ENCODE results near the gene ANKRD13B. TPM values are rescaled to one million over a fixed set of nuclear protein-coding genes. Genes with fewer than 3 reads are reported as not detected.

Gene ANKRD13B
- total RNA-seq, 1 donor from 2014 or later: 27.5 TPM

- no peaks in the 10 kb centered on the region for H3K27me3 Mint-ChIP-seq
- TF ChIP-seq CTCF (IDR thresholded peaks at IDR 0.05; ENCODE audit: unreplicated experiment): peak; percentile 75
- H3K4me3 Mint-ChIP-seq (ENCODE audit: low read depth): no peak overlapping the region
- peaks cover 11% of the 10 kb centered on the region for H3K4me1 Mint-ChIP-seq (ENCODE audit: low read depth)
- peak; percentile 57 for DNase-seq (ENCODE audit: low spot score, unreplicated experiment)
- no peaks in the 10 kb centered on the region for H3K9me3 Mint-ChIP-seq (ENCODE audit: low read depth)
- H3K36me3 Mint-ChIP-seq (ENCODE audit: insufficient read depth): peaks cover 14% of the 10 kb centered on the region
- no peak overlapping the region for H3K27ac Mint-ChIP-seq
These were observed 12.8 kb upstream of the ANKRD13B start for GRCh38 chr17:29579866-29580771.

- peaks cover 9% of the 10 kb centered on the region for H3K4me1 Mint-ChIP-seq (ENCODE audit: low read depth)
- no peak for DNase-seq (ENCODE audit: low spot score, unreplicated experiment)
- TF ChIP-seq CTCF (IDR thresholded peaks at IDR 0.05; ENCODE audit: unreplicated experiment): no peak
- H3K27ac Mint-ChIP-seq: no peak overlapping the region
- peaks cover 14% of the 10 kb centered on the region for H3K36me3 Mint-ChIP-seq (ENCODE audit: insufficient read depth)
- no peak overlapping the region for H3K4me3 Mint-ChIP-seq (ENCODE audit: low read depth)
- H3K27me3 Mint-ChIP-seq: no peaks in the 10 kb centered on the region
- no peaks in the 10 kb centered on the region for H3K9me3 Mint-ChIP-seq (ENCODE audit: low read depth)
These were observed 11.2 kb upstream of the ANKRD13B start for GRCh38 chr17:29581583-29582253.

- Mint-ChIP-seq H3K36me3 (ENCODE audit: insufficient read depth) (peaks cover 14% of the 10 kb centered on the region), H3K9me3 (ENCODE audit: low read depth) (no peaks in the 10 kb centered on the region)
- TF ChIP-seq CTCF (IDR thresholded peaks at IDR 0.05; ENCODE audit: unreplicated experiment): no peak
These were observed 10.6 kb upstream of the ANKRD13B start for GRCh38 chr17:29582254-29582765.

GRCh38 chr17:29582772-29583171 is 10.2 kb upstream of the ANKRD13B start:
- no peaks in the 10 kb centered on the region for H3K9me3 Mint-ChIP-seq (ENCODE audit: low read depth)
- H3K36me3 Mint-ChIP-seq (ENCODE audit: insufficient read depth): peaks cover 13% of the 10 kb centered on the region
- peaks cover 9% of the 10 kb centered on the region for H3K4me1 Mint-ChIP-seq (ENCODE audit: low read depth)
- H3K27me3 Mint-ChIP-seq: no peaks in the 10 kb centered on the region
- TF ChIP-seq CTCF (IDR thresholded peaks at IDR 0.05; ENCODE audit: unreplicated experiment): no peak
- H3K27ac Mint-ChIP-seq: no peak overlapping the region
- no peak for DNase-seq (ENCODE audit: low spot score, unreplicated experiment)
- no peak overlapping the region for H3K4me3 Mint-ChIP-seq (ENCODE audit: low read depth)

More at GRCh38 chr17:29582254-29582765, 10.6 kb upstream of the ANKRD13B start:
- Mint-ChIP-seq H3K27ac (no peak overlapping the region), H3K4me1 (ENCODE audit: low read depth) (peaks cover 9% of the 10 kb centered on the region), H3K4me3 (ENCODE audit: low read depth) (no peak overlapping the region), H3K27me3 (no peaks in the 10 kb centered on the region)
- DNase-seq (ENCODE audit: low spot score, unreplicated experiment): no peak

Measured in progenitor cell of endocrine pancreas (in vitro differentiated cells).